NCI-H128 (cell line): Measurements from ENCODE around the gene FNDC3B.

ENCODE experiments used
- DNase-seq: peaks from one replicate; lab custom pipeline; 2025; ENCODE audit not compliant: unreplicated experiment; lab: John Stamatoyannopoulos, UW

The FNDC3B gene

DNA sequence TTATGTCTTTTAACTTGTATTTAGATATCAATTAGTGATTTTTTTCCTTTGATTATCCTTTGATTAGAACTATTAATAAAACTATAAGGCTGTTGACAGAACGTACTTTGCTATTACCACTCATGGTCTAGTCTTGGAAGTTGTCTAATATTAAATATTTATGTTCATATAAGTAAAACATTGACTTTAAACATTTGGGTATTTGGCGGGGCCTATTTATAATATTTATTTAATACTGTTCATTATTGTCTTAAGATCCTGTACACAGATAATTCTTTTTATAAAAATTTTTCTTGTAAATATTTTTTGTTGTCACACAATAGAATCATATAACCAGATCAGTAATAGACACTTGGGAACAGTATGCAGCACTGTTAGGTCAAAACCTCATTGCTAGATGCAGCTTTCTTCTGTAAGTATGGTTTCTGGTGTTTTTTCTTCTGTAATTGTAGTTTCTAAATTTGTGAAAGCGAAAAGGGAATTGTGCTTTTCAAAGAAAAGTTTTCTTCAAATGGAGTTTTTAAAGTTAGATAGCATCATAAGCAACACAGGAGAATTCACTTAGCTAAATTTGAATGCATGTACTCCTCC lies 93.4 kb downstream of the FNDC3B start:
- DNase-seq: no peak

DNA sequence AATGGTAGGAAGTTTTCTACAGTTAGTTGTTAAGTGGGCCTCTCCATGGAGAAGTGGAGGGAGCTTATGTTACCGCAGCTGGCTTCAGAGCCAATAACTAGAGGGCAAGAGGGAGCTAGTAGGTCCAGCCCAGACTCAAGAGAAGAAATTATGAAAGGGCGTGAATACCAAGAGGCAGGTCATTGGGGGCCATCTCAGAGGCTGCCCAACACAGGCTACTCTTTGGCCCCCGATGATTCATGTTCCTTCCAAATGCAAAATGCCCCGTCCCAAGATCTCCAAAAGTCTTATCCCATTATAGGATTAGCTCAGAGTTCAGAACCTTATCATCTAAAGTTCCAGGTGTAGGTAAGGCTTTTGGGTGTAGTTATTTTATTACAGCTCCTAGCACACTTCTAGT lies 94.5 kb downstream of the FNDC3B start:
- no peak for DNase-seq

DNA sequence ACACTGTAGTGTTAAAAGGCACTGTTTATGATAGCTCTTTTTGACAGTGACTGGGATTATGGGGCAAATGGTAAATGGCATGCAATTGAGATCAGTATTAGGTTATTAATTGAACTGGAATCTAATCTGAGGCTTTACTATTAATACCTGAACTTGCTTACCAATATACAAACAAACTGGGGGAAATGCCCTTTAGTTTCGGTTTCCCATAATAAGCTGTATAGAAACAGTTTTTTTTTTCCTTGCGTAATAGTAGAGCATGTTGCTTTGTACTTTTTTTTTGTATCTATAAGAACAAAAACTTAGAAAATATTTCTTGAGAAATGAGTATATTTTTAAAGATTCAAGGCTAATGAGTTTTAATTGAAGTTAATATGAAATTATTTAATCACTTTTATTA lies 95.0 kb downstream of the FNDC3B start:
- no peak for DNase-seq

DNA sequence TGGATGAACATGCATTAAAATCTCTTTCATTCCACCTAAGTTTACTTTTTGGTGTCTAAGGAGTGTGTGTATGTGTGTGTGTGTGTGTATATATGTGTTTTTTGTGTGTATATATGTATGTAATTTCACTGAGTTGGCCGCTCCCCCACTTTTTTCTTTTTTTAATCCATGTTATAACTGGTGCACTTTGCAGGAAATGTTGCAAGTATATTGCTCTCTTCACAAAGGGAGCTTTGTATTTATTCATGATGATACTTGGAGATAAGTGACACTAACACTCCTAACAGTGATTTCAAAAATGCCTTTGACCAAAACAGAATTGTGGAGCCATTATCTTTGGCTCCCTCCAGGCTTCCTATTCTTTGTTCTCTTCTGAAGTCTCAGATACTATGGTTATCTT lies 95.8 kb downstream of the FNDC3B start:
- no peak for DNase-seq

DNA sequence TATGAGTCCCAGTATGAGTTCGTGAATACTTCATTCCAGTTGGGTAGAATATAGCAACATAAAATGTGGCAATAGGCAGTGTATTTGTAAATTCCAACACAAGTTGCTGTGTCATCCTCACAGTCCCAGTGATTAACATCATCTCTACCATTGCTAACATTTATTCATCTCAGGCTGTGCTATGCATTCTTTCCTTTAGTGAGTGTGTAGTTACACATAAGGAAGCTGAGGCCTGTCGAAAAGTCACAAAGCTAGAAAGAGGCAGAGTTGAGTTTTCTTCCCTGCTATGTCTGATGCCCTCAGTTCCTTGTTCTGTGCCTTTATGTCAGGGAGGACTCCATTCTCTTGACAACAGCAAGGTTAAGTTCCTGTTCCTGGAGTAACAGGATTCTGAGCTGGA lies 96.4 kb downstream of the FNDC3B start:
- no peak for DNase-seq

DNA sequence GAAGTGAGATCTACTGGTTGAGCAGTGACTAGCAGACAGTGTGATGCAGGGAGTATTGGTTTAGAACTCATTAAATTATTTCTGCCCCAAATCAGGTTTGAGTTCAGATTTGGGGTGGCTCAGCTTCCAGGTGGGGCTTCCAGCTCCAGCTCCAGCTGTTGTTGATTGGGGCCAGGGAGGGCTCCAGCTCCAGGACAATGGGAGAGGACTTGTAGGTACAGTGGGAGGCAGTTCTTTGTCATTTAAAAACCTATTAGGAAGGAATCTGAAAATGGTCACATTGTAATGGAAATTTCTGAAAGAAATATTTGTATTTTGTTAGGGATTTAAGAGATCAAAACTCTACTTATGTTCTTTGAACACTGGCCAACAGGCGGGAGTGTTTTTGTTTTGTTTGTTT lies 97.0 kb downstream of the FNDC3B start:
- DNase-seq: no peak

DNA sequence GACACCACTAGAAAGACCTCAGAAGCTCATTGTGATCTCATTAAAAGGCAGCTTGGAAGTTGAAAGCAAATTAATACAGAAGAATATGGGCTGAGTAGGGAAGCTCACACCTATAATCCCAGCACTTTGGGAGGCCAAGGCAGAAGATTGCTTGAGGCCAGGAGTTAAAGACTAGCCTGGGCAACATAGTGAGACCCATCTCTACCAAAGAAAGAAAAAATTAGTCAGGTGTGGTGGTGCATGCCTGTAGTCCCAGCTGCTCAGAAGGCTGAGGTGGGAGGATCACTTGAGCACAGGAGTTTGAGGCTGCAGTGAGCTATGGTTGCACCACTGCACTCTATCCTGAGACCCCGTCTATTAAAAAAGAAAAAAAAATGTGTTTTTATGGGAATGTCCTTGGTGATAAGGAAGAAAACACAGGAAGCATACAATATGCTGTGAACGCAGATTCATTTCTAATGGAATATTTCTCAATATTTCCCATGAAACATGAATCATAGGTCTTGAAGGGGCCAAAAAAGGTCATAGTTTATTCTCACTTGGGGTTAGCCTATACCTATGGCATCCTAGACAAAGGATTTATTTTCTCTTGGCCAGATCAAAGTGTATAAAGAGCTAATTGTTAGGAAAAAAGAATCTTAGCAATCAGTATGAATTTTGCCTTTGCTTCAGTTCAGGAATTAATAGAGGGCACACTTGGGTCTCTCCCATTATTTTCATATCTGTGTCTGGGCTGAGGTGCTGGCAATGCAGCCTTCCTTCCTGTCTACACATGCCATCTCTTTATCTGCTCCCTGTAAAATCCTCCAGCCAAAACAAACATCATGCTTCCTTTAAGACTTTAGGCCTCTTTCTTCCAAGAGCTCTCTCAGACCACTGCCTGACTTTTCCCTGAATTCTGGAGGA lies 98.2 kb downstream of the FNDC3B start:
- no peak for DNase-seq

DNA sequence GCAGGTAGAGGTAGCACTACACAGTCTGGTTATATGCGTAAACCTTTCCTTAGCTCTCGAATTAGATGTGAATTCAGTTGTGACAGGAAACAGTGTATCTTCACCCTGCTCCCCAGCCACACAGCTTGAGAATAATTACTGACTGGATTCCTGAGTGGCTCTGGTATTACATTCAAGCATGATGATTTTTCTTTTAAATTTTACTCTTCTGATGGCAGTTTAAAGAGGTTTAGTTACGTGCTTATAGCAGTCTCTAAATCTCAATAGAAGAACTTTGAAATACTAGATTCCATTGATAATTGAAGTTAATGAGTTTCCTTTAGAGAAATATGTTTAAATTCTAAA lies 98.8 kb downstream of the FNDC3B start:
- no peak for DNase-seq

DNA sequence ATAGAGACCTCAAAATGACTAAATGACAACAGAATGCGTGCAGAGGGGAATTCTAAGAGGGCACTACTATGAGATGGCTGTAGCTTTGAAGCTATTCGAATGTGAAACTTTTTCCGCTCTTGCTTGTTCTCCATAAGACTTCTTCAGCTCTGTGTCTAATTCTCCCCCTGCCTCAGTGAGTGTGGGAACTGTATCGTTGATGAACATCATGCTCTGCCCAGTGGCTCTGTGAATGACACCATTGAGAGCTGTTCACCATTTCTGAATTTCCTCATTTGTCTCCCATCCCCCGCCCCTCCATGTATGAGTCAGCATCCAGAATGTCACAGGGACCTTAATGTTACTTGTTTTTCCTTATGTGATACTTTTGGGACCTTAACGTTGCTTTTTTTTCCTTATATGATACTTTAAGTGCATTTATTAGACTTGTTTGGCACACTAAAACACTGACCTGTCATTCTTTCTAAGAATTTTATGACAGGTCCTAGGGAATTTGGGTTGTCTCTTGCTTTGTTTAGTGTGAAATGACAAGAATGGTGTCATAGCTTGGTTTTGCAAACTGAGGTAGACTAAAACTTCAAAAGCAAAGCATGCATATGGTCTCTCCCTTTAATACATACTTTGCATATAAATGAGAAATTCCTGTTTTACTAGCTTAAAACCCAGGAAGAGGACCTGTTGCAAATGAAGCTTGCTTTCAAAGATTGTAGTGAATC lies 99.6 kb downstream of the FNDC3B start:
- DNase-seq: no peak

DNA sequence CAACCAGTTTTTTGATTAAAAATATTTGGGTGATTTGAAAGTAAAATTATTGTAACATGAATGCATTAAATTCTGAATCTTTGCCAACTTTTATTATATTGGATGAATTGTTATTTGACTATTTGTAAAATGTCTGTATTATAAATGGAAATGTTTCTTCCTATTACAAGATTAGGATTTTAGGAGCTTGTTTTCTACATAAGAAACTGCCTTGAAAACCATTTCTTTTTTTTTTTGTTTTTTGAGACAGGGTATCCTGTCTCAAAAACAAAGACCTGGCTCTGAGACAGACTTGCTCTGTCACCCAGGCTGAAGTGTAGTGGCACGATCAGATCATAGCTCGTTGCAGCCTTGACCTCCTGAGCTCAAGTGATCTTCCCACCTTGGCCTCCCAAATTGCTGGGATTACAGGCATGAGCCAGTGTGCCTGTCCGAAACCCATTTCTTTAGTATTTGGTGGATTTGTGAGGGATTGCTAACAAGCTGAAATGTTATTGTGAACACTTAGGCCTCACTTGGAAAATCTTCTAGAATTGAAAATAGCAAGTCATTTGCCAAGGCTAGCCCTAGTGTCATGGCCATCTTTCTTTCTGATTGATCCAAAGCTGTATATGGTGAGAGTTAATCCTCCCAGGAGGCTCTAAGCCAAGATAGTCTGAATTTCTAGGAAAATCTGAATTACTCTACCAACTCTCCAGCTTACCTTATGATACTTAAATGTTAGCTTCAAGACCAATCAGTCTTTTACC lies 100.3 kb downstream of the FNDC3B start:
- DNase-seq: no peak

DNA sequence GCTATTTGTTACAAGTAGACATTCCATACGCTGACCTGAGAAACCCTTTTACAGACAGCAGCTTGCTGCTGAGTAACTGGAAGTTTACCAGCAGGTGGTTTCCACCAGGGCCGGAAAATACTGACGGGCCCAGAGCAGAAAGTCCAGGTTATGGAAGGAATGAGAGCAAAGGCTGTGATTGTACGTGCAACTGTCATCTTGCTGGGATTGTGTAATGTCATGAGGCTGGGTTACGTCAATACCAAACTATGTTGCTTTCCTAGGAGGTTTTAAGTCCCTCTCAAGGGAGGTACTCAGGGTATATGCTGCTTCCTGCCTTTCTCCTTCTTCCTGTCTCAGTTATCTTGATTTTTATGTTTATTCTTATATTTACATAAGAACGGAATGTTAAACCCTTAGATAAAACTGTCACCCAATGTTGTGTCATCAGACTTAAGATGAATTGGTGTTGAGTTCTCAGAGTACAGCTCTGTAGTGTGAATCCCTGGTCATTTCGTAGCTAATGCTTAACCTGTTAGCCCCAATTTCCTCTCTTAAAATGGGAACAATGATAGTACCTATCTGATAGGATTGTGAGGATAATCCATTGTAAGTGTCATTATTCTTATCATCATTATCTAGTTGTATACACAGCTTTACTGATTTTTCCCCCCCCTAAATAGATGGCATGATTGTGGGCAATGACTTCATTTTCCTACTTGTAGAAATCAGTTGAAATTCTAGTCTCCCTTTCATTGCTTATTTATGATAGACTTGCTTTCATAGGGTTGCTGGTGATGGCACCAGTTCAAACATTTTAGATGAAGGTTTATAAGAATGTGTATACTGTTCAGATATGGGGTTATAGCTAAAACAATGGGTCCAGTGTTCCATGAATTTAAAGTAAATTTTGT lies 101.4 kb downstream of the FNDC3B start:
- DNase-seq: no peak

DNA sequence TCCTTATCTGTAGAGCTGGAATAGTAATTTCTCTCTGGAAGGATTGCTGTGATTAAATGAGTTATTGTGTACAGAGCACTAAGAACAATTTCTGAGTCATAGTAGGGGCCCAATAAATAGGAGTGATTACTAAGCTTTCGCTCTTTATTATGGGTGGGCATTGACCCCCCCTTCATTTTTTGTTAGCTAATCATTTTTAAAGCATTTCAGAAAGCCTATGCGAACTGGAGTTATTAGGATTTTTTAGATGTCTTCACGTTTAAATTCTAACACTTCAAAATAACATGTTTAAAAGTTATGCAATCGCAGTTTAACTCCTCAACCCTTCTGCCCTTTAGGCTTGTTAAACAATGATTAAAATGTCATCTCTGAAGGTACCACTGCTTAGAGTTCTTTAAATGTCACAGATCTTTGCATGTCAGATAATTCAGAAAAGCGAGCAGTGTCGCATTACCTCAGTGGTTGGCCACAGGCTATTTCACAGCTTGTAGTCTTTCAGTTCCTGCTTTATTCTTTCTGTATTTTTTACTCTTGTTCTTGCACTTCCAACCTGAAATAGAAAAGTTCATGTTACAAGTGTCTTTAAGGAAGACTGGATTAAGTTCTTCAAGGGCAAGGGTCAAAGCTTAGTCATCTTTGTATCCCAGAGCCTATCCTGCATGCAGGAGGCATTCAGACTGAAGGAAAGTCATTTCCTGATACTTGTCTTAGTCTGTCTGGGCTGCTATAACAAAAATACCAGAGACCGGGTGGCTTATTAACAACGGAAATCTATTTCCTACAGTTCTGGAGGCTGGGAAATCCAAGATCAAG lies 102.9 kb downstream of the FNDC3B start:
- DNase-seq: no peak

DNA sequence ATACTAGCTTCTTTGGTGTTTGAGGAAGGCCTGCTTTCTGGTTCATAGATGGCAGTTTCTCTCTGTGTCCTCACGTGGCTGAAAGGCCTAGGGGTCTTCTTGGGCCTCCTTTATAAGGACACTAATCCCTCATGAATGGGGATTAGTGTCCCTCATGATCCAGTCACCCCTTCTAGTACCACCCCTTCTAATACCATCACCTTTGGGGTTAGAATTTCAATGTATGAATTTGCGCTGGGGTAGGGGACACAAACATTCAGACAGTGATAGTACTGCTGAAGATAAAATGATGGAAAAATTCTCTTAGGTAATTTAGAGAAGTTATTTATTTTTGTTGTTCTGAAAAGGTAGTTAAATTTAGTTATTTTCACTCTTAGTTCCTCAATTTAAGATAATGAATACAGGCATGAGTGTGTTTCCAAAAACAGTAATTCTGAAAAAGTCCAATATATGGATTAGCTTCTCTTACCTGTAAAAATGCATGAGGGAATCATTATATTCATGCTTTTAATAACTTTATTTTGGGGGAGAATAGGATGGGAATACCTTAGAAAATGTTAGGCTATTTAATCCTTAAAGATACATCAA lies 103.6 kb downstream of the FNDC3B start:
- DNase-seq: no peak

DNA sequence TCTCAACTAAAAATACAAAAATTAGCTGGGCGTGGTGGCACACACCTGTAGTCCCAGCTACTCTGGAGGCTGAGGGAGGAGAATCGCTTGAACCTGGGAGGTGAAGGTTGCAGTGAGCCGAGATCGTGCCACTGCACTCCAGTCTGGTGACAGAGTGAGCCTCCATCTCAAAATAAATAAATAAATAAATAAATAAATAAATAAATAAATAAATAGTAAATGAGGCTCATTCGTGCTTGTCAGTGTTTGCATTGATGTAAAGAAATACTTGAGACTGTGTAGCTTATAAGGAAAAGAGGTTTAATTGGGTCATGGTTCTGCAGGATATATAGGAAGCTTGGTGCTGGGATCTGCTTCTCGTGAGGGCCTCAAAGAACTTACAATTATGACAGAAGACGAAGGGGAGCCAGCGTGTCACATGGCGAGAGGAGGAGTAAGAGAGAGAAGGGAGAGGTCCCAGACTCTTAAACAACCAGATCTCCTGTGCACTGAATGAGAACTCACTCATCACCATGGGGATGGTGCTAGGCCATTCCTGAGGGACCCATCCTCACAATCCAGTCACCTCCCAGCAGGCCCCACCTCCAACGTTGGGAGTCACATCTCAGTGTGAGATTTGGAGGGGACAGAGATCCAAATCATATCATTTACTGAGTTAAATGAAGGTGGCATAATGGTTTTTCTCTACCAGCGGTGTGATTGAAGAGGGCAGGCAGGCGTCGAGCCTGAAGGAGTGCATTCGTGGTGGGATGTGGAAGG lies 104.5 kb downstream of the FNDC3B start:
- no peak for DNase-seq

DNA sequence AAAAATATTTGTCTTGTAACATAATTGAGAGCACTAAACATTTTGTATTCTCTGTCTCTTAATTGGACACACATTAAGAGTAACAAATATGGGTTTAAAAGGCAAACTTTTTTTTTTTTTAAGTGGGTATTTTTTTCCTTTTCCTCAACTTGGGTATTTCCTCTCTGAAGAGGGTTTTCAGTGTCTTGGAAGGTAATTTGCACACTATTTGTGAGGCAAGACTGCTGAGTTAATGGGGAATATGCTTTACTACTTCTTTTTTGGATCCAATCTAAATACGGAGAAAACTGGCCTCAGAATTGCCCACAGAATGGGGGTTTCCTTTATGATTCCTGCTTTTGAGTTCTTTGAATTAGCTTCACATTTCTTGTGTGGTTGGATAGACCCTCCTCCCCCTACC lies 105.2 kb downstream of the FNDC3B start:
- no peak for DNase-seq

DNA sequence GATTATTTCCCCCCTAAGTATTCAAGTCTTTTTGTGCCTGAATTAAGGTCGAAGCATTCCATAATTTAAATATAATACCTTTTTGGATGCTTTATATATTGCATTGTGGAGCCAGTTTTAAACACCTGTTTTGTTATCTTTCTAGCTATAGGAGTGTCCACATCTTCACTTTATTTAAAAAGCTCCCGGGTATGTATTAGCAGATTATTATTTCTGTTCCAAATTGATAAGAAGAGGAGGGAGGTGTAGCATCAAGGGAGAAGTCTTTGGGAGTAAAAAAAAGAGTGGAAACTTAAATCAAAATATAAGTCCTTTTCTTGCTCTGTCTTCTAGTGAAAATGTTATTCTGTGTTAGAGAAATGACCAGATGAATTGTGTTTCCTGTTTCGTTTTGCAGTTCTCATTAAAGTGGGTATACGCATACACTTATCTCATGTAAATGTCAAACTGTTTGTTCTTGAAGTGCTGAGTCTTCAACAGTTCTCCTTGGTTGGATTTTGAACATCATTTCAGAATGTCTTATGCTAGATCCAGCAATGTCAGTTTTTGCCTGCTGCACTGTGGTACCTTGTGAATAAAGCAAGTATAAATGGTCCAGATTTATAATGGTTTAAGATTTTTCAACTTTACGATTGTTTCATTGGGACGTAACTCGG lies 105.8 kb downstream of the FNDC3B start:
- no peak for DNase-seq

DNA sequence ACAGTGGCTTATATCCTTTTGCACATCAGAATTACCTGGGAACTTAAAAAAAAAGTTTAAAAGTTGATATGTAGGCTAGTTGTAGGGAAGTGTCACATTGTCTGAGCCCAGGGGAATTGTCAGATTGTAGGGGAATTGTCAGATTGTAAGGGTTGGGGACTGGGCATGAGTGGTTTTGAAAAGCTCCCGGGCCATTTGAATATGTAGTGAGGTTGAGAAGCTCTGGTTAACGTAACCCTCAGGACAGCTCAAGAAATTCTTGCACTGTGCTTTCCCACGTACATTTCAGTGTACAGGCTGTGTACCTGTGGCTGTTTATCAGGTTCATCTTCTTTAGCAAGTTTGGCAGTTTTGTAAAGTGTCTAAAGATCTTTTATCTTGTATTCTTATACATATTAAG lies 107.0 kb downstream of the FNDC3B start:
- no peak for DNase-seq
